Measurements from ENCODE around the gene HIRA.

- no peak for TF ChIP-seq CTCF (IDR thresholded peaks at IDR 0.05)
- TF ChIP-seq POLR2A (IDR thresholded peaks at IDR 0.05), result no peak
Observed at GRCh38 chr22:19382240-19382639, 49.3 kb downstream of the HIRA start.
